Neutrophil (primary cell): Measurements from ENCODE around the gene ZNF19.

ENCODE experiments used
- H3K27ac ChIP-seq: fragments of 200-600 bp; sonication (generic); 2 replicates; pipeline ENCODE4 v1.5.1; 2016; ENCODE audit warnings: mild to moderate bottlenecking, moderate library complexity
- H3K27me3 ChIP-seq: fragments of 200-600 bp; sonication (generic); 2 replicates; pipeline ENCODE4 v1.6.0; 2016; ENCODE audit warnings: mild to moderate bottlenecking
- H3K36me3 ChIP-seq: fragments of 200-600 bp; sonication (generic); 2 replicates; pipeline ENCODE4 v1.5.1; 2017
- H3K4me1 ChIP-seq, 2 experiments: fragments of 200-600 bp in 1 of 2; sonication (generic) in 1 of 2; 1 replicate in 1 of 2; 2 replicates in 1 of 2; pipeline versions ENCODE4 v1.5.1 to v1.6.1; 2013 to 2016; ENCODE audit warnings: low read depth in 1 of 2, low read length in 1 of 2, mild to moderate bottlenecking in 1 of 2, moderate library complexity in 1 of 2; ENCODE audit not compliant: control insufficient read depth in 1 of 2, insufficient read depth in 1 of 2
- H3K4me3 ChIP-seq, 2 experiments: fragments of 200-600 bp in 1 of 2; sonication (generic) in 1 of 2; 1 replicate in 1 of 2; 2 replicates in 1 of 2; pipeline ENCODE4 v1.5.1; 2013 to 2016; ENCODE audit warnings: low read depth in 1 of 2, low read length in 1 of 2, mild to moderate bottlenecking in 1 of 2, moderate library complexity in 1 of 2
- H3K9me3 ChIP-seq: fragments of 200-600 bp; sonication (generic); 2 replicates; pipeline ENCODE4 v1.5.1; 2016
- TF ChIP-seq, protein P1 (sequence below): fragments of 200-600 bp; sonication (generic); IDR thresholded peaks from 2 replicates; pipeline ENCODE4 v1.5.1; 2016; ENCODE audit warnings: antibody characterized with exemption

Gene ZNF19

DNA sequence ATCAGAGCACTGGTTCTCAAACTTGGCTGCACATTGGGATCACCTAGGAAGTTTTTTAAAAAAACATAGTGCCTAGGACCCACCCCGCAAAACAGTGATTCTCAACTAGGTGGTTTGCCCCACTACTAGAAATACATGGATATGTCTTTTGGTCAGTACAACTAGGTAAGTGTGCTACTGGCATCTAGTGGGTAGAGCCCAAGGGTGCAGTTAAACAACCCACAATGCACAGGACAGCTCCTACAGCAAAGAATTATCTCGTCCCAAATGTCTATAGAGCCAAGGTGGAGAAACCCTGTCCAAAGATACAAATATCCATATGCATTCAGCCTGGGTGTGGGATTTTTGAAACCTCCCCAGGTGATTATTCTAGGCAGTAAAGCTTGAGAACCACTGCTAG, 11.8 kb upstream of the ZNF19 start:
- Histone ChIP-seq H3K27me3 (no peaks in the 10 kb centered on the region), H3K4me3 (no peak overlapping the region), H3K36me3 (no peaks in the 10 kb centered on the region), H3K9me3 (no peaks in the 10 kb centered on the region), H3K4me1 (no peaks in the 10 kb centered on the region), H3K27ac (no peak overlapping the region)
- TF ChIP-seq, protein P1, sequence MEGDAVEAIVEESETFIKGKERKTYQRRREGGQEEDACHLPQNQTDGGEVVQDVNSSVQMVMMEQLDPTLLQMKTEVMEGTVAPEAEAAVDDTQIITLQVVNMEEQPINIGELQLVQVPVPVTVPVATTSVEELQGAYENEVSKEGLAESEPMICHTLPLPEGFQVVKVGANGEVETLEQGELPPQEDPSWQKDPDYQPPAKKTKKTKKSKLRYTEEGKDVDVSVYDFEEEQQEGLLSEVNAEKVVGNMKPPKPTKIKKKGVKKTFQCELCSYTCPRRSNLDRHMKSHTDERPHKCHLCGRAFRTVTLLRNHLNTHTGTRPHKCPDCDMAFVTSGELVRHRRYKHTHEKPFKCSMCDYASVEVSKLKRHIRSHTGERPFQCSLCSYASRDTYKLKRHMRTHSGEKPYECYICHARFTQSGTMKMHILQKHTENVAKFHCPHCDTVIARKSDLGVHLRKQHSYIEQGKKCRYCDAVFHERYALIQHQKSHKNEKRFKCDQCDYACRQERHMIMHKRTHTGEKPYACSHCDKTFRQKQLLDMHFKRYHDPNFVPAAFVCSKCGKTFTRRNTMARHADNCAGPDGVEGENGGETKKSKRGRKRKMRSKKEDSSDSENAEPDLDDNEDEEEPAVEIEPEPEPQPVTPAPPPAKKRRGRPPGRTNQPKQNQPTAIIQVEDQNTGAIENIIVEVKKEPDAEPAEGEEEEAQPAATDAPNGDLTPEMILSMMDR, result no peak

DNA sequence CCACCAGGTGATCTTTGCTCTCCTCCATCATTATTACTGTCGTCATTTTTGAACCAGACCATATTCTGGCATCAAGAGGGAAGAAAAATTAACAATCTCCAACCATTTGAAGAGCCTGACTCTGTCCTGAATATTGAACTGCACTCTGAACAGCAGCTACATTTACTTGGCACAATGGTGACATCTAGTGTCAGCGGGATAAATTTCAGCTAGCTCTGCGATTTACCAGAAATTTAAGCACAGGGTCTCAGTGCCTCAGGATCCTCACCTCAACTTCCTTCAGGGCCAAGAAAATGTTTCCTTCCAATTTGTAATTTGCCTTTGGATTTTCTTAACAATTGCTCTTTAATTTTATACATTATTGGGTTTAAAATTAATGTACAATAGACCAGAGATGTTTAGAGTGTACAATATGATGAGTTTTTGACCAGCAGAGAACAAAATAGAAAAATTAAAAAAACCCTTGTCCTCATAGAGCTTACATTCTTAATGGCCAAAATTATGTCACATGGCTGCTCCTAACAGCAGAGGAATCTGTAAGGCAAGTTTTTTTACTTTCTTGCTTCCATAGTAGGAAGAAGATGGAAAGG, 10.7 kb upstream of the ZNF19 start:
- TF ChIP-seq, protein P1, result no peak
- Histone ChIP-seq H3K27ac (no peak overlapping the region), H3K27me3 (no peaks in the 10 kb centered on the region), H3K4me1 (no peaks in the 10 kb centered on the region), H3K9me3 (no peaks in the 10 kb centered on the region), H3K36me3 (no peaks in the 10 kb centered on the region), H3K4me3 (no peak overlapping the region)

DNA sequence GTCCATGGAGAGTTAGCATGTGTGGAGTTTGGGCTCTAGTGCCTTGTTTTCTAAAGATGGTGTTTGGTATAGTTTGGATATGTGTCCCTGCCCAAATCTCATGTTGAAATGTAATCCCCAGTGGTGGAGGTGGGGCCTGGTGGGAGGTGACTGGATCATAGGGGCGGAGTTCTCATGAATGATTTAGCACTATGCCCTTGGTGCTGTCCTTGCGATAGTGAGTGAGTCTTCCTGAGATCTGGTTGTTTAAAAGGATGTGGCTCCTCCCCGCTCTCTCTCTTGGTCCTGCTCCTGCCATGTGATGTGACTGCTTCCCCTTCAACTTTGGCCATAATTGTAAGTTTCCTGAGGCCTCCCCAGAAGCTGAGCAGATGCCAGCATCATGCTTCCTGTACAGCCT, 8.9 kb upstream of the ZNF19 start:
- H3K27me3 ChIP-seq, result no peaks in the 10 kb centered on the region

DNA sequence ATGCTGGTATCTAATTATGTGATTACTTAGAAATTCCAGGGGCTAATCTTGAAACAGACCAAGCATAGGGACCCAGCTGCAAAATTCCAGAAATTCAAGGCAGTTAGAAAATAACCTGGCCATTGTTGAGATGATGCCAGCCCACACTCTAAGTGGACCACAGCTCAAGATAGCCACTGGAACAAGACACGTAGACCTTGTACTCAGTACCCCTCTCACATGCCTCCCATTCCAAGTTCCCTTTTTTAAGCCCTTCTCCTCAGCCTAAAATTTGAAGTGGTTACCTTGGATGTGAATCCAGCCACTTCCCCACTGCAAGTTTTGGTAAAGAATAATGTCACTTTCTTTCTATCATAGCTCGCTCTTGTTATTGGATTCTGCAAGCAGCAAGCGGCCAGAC, 4.1 kb upstream of the ZNF19 start:
- H3K4me1 ChIP-seq, result no peaks in the 10 kb centered on the region
- H3K9me3 ChIP-seq, result no peaks in the 10 kb centered on the region
- TF ChIP-seq, protein P1, result no peak
- H3K4me3 ChIP-seq, result no peak overlapping the region
- H3K27ac ChIP-seq, result no peak overlapping the region
- no peaks in the 10 kb centered on the region for H3K36me3 ChIP-seq
- H3K27me3 ChIP-seq, result no peaks in the 10 kb centered on the region

More for the DNA sequence above, 8.9 kb upstream of the ZNF19 start:
- TF ChIP-seq, protein P1, result no peak
- Histone ChIP-seq H3K9me3 (no peaks in the 10 kb centered on the region), H3K4me3 (no peak overlapping the region), H3K36me3 (no peaks in the 10 kb centered on the region), H3K4me1 (no peaks in the 10 kb centered on the region), H3K27ac (no peak overlapping the region)

DNA sequence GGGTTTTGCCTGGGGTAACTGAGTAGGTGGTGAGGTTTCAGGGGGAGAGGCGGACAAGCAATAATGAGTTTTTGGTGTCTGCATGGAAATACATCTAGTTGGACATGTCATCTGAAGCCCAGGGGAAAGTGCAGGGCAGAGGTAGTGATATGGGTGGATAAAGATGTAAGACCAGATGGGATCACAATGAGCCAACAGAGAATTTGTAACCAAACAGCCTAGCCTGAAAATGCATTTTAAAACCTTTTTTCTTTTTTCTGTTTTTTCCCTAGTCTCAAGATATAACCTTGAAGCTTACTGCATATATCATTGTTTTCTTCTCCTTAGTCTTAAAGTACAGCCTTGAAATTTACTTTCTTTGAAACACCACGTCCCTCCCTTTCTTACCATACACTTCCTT, 3.7 kb upstream of the ZNF19 start:
- Histone ChIP-seq H3K4me1 (no peaks in the 10 kb centered on the region), H3K4me3 (no peak overlapping the region), H3K27ac (no peak overlapping the region), H3K36me3 (no peaks in the 10 kb centered on the region), H3K9me3 (no peaks in the 10 kb centered on the region), H3K27me3 (no peaks in the 10 kb centered on the region)
- TF ChIP-seq, protein P1, result no peak

DNA sequence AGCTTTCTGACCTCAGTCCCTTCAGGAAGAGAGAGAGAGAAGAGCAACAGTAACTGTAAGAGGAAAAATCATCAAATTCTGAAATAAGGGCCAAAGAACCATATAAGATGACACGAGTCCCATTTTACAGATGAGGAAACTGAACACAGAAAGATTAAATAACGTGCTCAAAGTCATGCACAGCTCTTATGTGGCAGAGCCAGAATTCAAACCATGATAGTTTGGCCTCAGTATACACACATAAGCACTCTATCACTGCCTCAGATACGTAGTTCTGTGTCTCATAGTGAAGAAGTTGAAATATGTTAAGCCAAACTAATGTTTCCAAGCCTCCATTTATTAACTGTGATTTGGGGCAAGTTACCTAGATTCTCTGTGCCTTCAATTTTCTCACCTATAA, 1.9 kb upstream of the ZNF19 start:
- no peaks in the 10 kb centered on the region for H3K9me3 ChIP-seq
- no peak overlapping the region for H3K4me3 ChIP-seq
- no peaks in the 10 kb centered on the region for H3K36me3 ChIP-seq
- H3K27me3 ChIP-seq, result peaks cover 13% of the 10 kb centered on the region
- TF ChIP-seq, protein P1, result no peak
- no peaks in the 10 kb centered on the region for H3K4me1 ChIP-seq
- H3K27ac ChIP-seq, result no peak overlapping the region
